Right lobe of liver (tissue), 6 donors: ENCODE measurements around the gene BTBD2. TPM values are rescaled to one million over a fixed set of nuclear protein-coding genes. Genes with fewer than 3 reads are reported as not detected.

ENCODE experiments used
- ATAC-seq, 4 donors: fragments of 200-7000 bp; cut with Tn5 transposase; one replicate each; pipeline ENCODE4 v1.9.1; 2020; ENCODE audit warnings: mild to moderate bottlenecking in 4 of 4, moderate library complexity in 4 of 4
- DNase-seq, 3 donors: peaks; one replicate each; pipeline ENCODE4 v3.0.0-alpha.2; 2020
- H3K27ac ChIP-seq, 3 donors: fragments of 200-600 bp; one replicate each; pipeline ENCODE4 v1.8.0; 2022
- H3K27me3 ChIP-seq, 2 donors: fragments of 200-600 bp; one replicate each; pipeline ENCODE4 v1.8.0; 2022
- H3K36me3 ChIP-seq, 4 donors: fragments of 200-600 bp; sonication (generic) in 1 of 4; one replicate each; pipeline versions ENCODE4 v1.5.1 to v1.8.0; 2017 to 2022; ENCODE audit warnings: control low read depth in 1 of 4
- H3K4me1 ChIP-seq, 4 donors: fragments of 200-600 bp; sonication (generic) in 1 of 4; one replicate each; pipeline versions ENCODE4 v1.5.1 to v1.8.0; 2017 to 2022; ENCODE audit warnings: control low read depth in 1 of 4
- H3K4me3 ChIP-seq, 3 donors: fragments of 200-600 bp; one replicate each; pipeline ENCODE4 v1.8.0; 2022
- H3K9me3 ChIP-seq, 4 donors: fragments of 200-600 bp; sonication (generic) in 1 of 4; one replicate each; pipeline versions ENCODE4 v1.5.1 to v1.8.0; 2017 to 2022; ENCODE audit warnings: control low read depth in 1 of 4
- CTCF ChIP-seq, 4 donors: fragments of 200-600 bp in 3 of 4; fragments of 450-650 bp in 1 of 4; IDR thresholded peaks; one replicate each; pipeline versions ENCODE4 v1.5.1 to v1.8.0; 2016 to 2022; ENCODE audit warnings: antibody characterized with exemption in 4 of 4, mild to moderate bottlenecking in 2 of 4
- POLR2A ChIP-seq: fragments of 450-650 bp; IDR thresholded peaks from one replicate; pipeline ENCODE4 v1.6.1; 2017; ENCODE audit warnings: antibody characterized with exemption, mild to moderate bottlenecking
- WGBS: methylation state at CpG from one replicate; pipeline ENCODE4 v1.1.6; 2018; ENCODE audit warnings: low coverage, low lambda C conversion rate; ENCODE audit not compliant: insufficient coverage; ENCODE audit errors: missing lambda C conversion rate; 5-methylcytosine and 5-hydroxymethylcytosine counted together
- intact Hi-C, 2 donors: fragments of 100-400 bp; cut with DNase I; formaldehyde crosslinking; loops; one replicate each; pipeline versions ENCODE4 v1.11.2 to v1.14.1; 2022
- total RNA-seq, 6 experiments: library from RNA; depleted of rRNA in 2 of 6; stranded (reverse); fragments of >200 nt in 2 of 6; fragmentation: NEBNext Ultra II Directional in 3 of 6; extraction: Animal tissue kit (Norgen Biotek cat#: 25700) in 3 of 6; gene quantifications; one replicate each; pipeline versions ENCODE4 v1.1.0 to v1.2.4, GENCODE V29; 2016 to 2023
- donor health status: DM: no; HTN: yes; CAD: no.
- donor health status: DM: no; HTN: no; CAD: no.
- donor health status: DM: no; HTN: no; CAD: no.
- donor health status: DM: no; HTN: yes; CAD: no.
- donor health status: DM: no; HTN: yes; CAD: no.

BTBD2 gene
- total RNA-seq, 6 experiments from 2014 or later: 22.2 to 42.6 (median 29.2) TPM

GRCh38 chr19:2021453-2022140 is 6.1 kb upstream of the BTBD2 start:
- no peak for ATAC-seq
- TF ChIP-seq CTCF (IDR thresholded peaks at IDR 0.05) (no peak), POLR2A (no peak)
- intact Hi-C loops: loop anchor here in 1 of 2 donors (5.0 kb wide), 1 partner anchor 51 kb away; no protein-coding TSS in a partner anchor
- Histone ChIP-seq H3K4me3 (no peak overlapping the region), H3K27me3 (no peaks in the 10 kb centered on the region), H3K9me3 (no peaks in the 10 kb centered on the region), H3K27ac (no peak overlapping the region), H3K36me3 (no peaks in the 10 kb centered on the region), H3K4me1 (peaks cover 0 to 3% (median 0%) of the 10 kb centered on the region in 4 donors)
- no peak for DNase-seq
- whole genome bisulfite sequencing: 86% methylated on average over 2 of the region's 4 CpGs

GRCh38 chr19:2018752-2019151 is 3.2 kb upstream of the BTBD2 start:
- no peak for DNase-seq
- Histone ChIP-seq H3K4me1 (peaks cover 0 to 3% (median 0%) of the 10 kb centered on the region in 4 donors), H3K9me3 (no peaks in the 10 kb centered on the region), H3K27ac (no peak overlapping the region), H3K4me3 (no peak overlapping the region), H3K27me3 (no peaks in the 10 kb centered on the region), H3K36me3 (no peaks in the 10 kb centered on the region)
- 100% methylated on average over 2 of the region's 13 CpGs for WGBS
- intact Hi-C loops: no loop called here
- ATAC-seq: no peak
- TF ChIP-seq CTCF (IDR thresholded peaks at IDR 0.05) (no peak), POLR2A (no peak)

GRCh38 chr19:2016041-2016807 is 710 bp upstream of the BTBD2 start:
- H3K4me3 ChIP-seq: no peak overlapping the region
- no peaks in the 10 kb centered on the region for H3K9me3 ChIP-seq
- DNase-seq: peak; percentile 72 to 83 (median 80)
- TF ChIP-seq POLR2A: no peak
- peak; percentile 88 to 90 (median 89) for ATAC-seq
- H3K27me3 ChIP-seq: no peaks in the 10 kb centered on the region
- WGBS: 75% methylated on average over 7 of the region's 23 CpGs
- peaks cover 0 to 3% (median 0%) of the 10 kb centered on the region in 4 donors for H3K4me1 ChIP-seq
- H3K27ac ChIP-seq: no peak overlapping the region
- intact Hi-C loops: loop anchor here in 1 of 2 donors (2.0 kb wide), 1 partner anchor 55 kb away; no protein-coding TSS in a partner anchor
- no peaks in the 10 kb centered on the region for H3K36me3 ChIP-seq

GRCh38 chr19:2014731-2015607 is 545 bp downstream of the BTBD2 start:
- peak overlapping the region; percentile 34 to 70 (median 57) for H3K4me3 ChIP-seq
- no peaks in the 10 kb centered on the region for H3K36me3 ChIP-seq
- peak overlapping the region in 1 of 3 donors; percentile 33 for H3K27ac ChIP-seq
- intact Hi-C loops: loop anchor here in 1 of 2 donors (5.0 kb wide), 1 partner anchor 68 kb away; no protein-coding TSS in a partner anchor
- no peaks in the 10 kb centered on the region for H3K27me3 ChIP-seq
- peaks cover 0 to 3% (median 0%) of the 10 kb centered on the region in 4 donors for H3K4me1 ChIP-seq
- TF ChIP-seq POLR2A: no peak
- no peak for TF ChIP-seq CTCF (IDR thresholded peaks at IDR 0.05)
- DNase-seq: peak in 2 of 3 donors; percentile 52 to 66
- WGBS: 26% methylated on average over 18 of the region's 74 CpGs
- peak in 3 of 4 donors; percentile 1 to 4 (median 4) for ATAC-seq
- no peaks in the 10 kb centered on the region for H3K9me3 ChIP-seq
